CD14-positive monocyte (primary cell): ENCODE measurements around the gene MED10. TPM values are rescaled to one million over a fixed set of nuclear protein-coding genes. Genes with fewer than 3 reads are reported as not detected.

Experiments used
- DNase-seq, 3 donors: peaks; one replicate each; pipeline ENCODE4 v3.0.0-alpha.2; 2011 to 2022
- H2AFZ ChIP-seq: 2 replicates; pipeline ENCODE4 v1.6.0; 2012; ENCODE audit warnings: mild to moderate bottlenecking, low read depth, low read length, inconsistent platforms; ENCODE audit not compliant: insufficient read depth, poor library complexity, severe bottlenecking
- H3K27ac ChIP-seq, 2 donors: 1 replicate in 1 of 2; 2 replicates in 1 of 2; pipeline ENCODE4 v1.5.1; 2012 to 2013; ENCODE audit warnings: low read length in 2 of 2, control low read depth in 1 of 2, inconsistent platforms in 1 of 2, low read depth in 1 of 2, mild to moderate bottlenecking in 1 of 2
- H3K27me3 ChIP-seq, 2 donors: one replicate each; pipeline versions ENCODE4 v1.6.0 to v1.6.1; 2011 to 2013; ENCODE audit warnings: low read length in 2 of 2; ENCODE audit not compliant: control insufficient read depth in 2 of 2, insufficient read depth in 2 of 2
- H3K36me3 ChIP-seq, 2 donors: replicated peaks in 1 of 2; 1 replicate in 1 of 2; 2 replicates in 1 of 2; pipeline versions ENCODE4 v1.5.1 to v1.6.1; 2012 to 2013; ENCODE audit warnings: low read length in 2 of 2, control low read depth in 1 of 2, inconsistent platforms in 1 of 2, mild to moderate bottlenecking in 1 of 2; ENCODE audit not compliant: insufficient read depth in 2 of 2, control insufficient read depth in 1 of 2
- H3K4me1 ChIP-seq, 2 donors: 1 replicate in 1 of 2; 2 replicates in 1 of 2; pipeline versions ENCODE4 v1.5.1 to v1.6.1; 2012 to 2013; ENCODE audit warnings: low read length in 2 of 2, control low read depth in 1 of 2, inconsistent platforms in 1 of 2, mild to moderate bottlenecking in 1 of 2, moderate library complexity in 1 of 2; ENCODE audit not compliant: insufficient read depth in 2 of 2, control insufficient read depth in 1 of 2
- H3K4me2 ChIP-seq: replicated peaks from 2 replicates; pipeline ENCODE3; 2012; ENCODE audit warnings: low read length, moderate library complexity, mild to moderate bottlenecking; ENCODE audit not compliant: poor library complexity, severe bottlenecking; ENCODE audit errors: extremely low read depth
- H3K4me3 ChIP-seq, 3 experiments: fragments of 200-600 bp in 1 of 3; sonication (generic) in 1 of 3; replicated peaks in 1 of 3; 1 replicate in 2 of 3; 2 replicates in 1 of 3; pipeline ENCODE4 v1.5.1; 2011 to 2013; ENCODE audit warnings: low read length in 3 of 3, mild to moderate bottlenecking in 3 of 3, control low read depth in 2 of 3, low read depth in 2 of 3, inconsistent platforms in 1 of 3, moderate library complexity in 1 of 3
- H3K79me2 ChIP-seq: 2 replicates; pipeline ENCODE4 v1.6.0; 2012; ENCODE audit warnings: mild to moderate bottlenecking, control low read depth, inconsistent platforms, low read length, moderate library complexity; ENCODE audit not compliant: insufficient read depth
- H3K9ac ChIP-seq: 2 replicates; pipeline ENCODE4 v1.6.0; 2017; ENCODE audit warnings: low read length, mild to moderate bottlenecking; ENCODE audit not compliant: insufficient read depth, poor library complexity, severe bottlenecking
- H3K9me3 ChIP-seq, 2 donors: replicated peaks in 1 of 2; 1 replicate in 1 of 2; 2 replicates in 1 of 2; pipeline versions ENCODE4 v1.5.1 to v1.6.1; 2012 to 2013; ENCODE audit warnings: low read length in 2 of 2, control low read depth in 1 of 2; ENCODE audit not compliant: control insufficient read depth in 1 of 2, insufficient read depth in 1 of 2
- H4K20me1 ChIP-seq: 2 replicates; pipeline ENCODE4 v1.6.0; 2012; ENCODE audit warnings: mild to moderate bottlenecking, low read length, control low read depth, moderate library complexity; ENCODE audit not compliant: insufficient read depth
- H3K27ac Mint-ChIP-seq, 7 donors: one replicate each; pipeline ENCODE4 v1.8.0; 2020; ENCODE audit warnings: mild to moderate bottlenecking in 7 of 7, mixed read lengths in 7 of 7, moderate library complexity in 6 of 7, inconsistent platforms in 2 of 7
- H3K27me3 Mint-ChIP-seq, 3 donors: one replicate each; pipeline ENCODE4 v1.8.0; 2021 to 2022; ENCODE audit warnings: low read depth in 3 of 3, mild to moderate bottlenecking in 3 of 3, mixed read lengths in 3 of 3, moderate library complexity in 3 of 3, inconsistent platforms in 1 of 3
- H3K36me3 Mint-ChIP-seq, 2 donors: one replicate each; pipeline ENCODE4 v1.8.0; 2020; ENCODE audit warnings: mixed read lengths in 2 of 2, inconsistent platforms in 1 of 2, mild to moderate bottlenecking in 1 of 2
- H3K4me1 Mint-ChIP-seq: one replicate; pipeline ENCODE4 v1.8.0; 2020; ENCODE audit warnings: mild to moderate bottlenecking, mixed read lengths
- H3K4me3 Mint-ChIP-seq, 2 donors: one replicate each; pipeline ENCODE4 v1.8.0; 2020; ENCODE audit warnings: mild to moderate bottlenecking in 2 of 2, mixed read lengths in 2 of 2, moderate library complexity in 1 of 2
- H3K9me3 Mint-ChIP-seq, 7 donors: one replicate each; pipeline ENCODE4 v1.8.0; 2020 to 2022; ENCODE audit warnings: mixed read lengths in 7 of 7, mild to moderate bottlenecking in 6 of 7, moderate library complexity in 6 of 7, inconsistent platforms in 2 of 7
- WGBS: methylation state at CpG from one replicate; pipeline ENCODE4 v1.1.5; 2013; ENCODE audit warnings: missing lambda C conversion rate; ENCODE audit not compliant: insufficient coverage; 5-methylcytosine and 5-hydroxymethylcytosine counted together
- intact Hi-C, 2 donors: fragments of 100-400 bp; cut with micrococcal nuclease; formaldehyde crosslinking; loops; one replicate each; pipeline versions ENCODE4 v1.15.0 to v1.15.1; 2023
- polyA plus RNA-seq, 3 donors: library from polyadenylated mRNA; depleted of rRNA in 1 of 3; unstranded in 2 of 3; stranded (reverse) in 1 of 3; fragments of 300-500 nt in 2 of 3; fragments of >200 nt in 1 of 3; fragmentation: Illumina TruSeq in 2 of 3; gene quantifications; 1 replicate in 2 of 3; 2 replicates in 1 of 3; pipeline ENCODE4 v1.2.3, GENCODE V29; 2012 to 2021
- TF ChIP-seq, protein P1 (sequence below): fragments of 200-600 bp; IDR thresholded peaks from one replicate; pipeline ENCODE4 v1.8.0; 2022; ENCODE audit warnings: antibody characterized with exemption, mild to moderate bottlenecking

The MED10 gene
- polyA plus RNA-seq, 3 donors, result 27.6 to 47.8 (median 47.3) TPM

DNA sequence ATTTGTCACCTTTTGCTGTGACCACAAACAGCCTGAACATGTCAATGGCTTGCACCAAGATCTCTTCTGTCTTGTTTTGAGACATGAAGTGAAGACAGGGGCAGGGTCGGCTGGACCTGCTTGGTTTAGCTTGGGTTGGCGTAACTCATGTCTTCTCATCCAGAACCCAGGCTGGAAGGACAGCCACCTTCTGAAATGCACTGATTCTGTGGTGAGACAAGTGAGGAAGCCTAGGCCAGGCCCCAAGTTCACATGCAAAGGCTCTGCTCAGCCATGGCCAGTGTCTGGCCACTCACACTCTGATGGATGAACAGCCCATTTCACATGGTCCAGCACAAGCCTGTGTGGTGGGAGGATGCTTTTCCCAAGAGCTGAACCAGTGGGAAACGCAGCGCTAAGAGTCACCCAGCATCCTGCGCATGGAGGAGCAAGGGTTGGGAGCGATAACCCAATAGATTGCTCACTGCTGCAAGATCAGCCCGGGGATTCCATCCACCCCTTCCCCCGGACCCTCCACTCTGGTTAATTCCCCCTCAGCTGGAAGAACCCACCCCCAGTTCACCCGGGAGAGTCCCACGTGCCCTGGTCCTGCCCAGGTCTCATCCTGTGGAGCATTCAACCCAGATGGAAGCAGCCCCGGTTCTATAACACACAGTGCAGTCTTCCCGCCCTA lies 16.2 kb upstream of the MED10 start:
- Mint-ChIP-seq H3K9me3 (peaks cover 0 to 3% (median 1%) of the 10 kb centered on the region in 7 donors), H3K4me3 (no peak overlapping the region), H3K4me1 (no peaks in the 10 kb centered on the region), H3K36me3 (no peaks in the 10 kb centered on the region), H3K27ac (no peak overlapping the region), H3K27me3 (peaks cover 2 to 8% (median 8%) of the 10 kb centered on the region in 3 donors)
- no peaks in the 10 kb centered on the region for H3K4me1 ChIP-seq
- H3K79me2 ChIP-seq, result no peaks in the 10 kb centered on the region
- WGBS, result 96% methylated on average over 12 of the region's 12 CpGs
- H3K27ac ChIP-seq, result no peak overlapping the region
- DNase-seq, result no peak
- no peaks in the 10 kb centered on the region for H3K27me3 ChIP-seq
- H2AFZ ChIP-seq, result no peak overlapping the region
- TF ChIP-seq, protein P1, sequence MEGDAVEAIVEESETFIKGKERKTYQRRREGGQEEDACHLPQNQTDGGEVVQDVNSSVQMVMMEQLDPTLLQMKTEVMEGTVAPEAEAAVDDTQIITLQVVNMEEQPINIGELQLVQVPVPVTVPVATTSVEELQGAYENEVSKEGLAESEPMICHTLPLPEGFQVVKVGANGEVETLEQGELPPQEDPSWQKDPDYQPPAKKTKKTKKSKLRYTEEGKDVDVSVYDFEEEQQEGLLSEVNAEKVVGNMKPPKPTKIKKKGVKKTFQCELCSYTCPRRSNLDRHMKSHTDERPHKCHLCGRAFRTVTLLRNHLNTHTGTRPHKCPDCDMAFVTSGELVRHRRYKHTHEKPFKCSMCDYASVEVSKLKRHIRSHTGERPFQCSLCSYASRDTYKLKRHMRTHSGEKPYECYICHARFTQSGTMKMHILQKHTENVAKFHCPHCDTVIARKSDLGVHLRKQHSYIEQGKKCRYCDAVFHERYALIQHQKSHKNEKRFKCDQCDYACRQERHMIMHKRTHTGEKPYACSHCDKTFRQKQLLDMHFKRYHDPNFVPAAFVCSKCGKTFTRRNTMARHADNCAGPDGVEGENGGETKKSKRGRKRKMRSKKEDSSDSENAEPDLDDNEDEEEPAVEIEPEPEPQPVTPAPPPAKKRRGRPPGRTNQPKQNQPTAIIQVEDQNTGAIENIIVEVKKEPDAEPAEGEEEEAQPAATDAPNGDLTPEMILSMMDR, result no peak
- H3K36me3 ChIP-seq, result no peaks in the 10 kb centered on the region
- intact Hi-C loops, result no loop called here
- H3K4me3 ChIP-seq, result no peak overlapping the region
- no peak overlapping the region for H3K4me2 ChIP-seq
- no peaks in the 10 kb centered on the region for H3K9me3 ChIP-seq
- H3K9ac ChIP-seq, result no peak overlapping the region
- no peaks in the 10 kb centered on the region for H4K20me1 ChIP-seq

DNA sequence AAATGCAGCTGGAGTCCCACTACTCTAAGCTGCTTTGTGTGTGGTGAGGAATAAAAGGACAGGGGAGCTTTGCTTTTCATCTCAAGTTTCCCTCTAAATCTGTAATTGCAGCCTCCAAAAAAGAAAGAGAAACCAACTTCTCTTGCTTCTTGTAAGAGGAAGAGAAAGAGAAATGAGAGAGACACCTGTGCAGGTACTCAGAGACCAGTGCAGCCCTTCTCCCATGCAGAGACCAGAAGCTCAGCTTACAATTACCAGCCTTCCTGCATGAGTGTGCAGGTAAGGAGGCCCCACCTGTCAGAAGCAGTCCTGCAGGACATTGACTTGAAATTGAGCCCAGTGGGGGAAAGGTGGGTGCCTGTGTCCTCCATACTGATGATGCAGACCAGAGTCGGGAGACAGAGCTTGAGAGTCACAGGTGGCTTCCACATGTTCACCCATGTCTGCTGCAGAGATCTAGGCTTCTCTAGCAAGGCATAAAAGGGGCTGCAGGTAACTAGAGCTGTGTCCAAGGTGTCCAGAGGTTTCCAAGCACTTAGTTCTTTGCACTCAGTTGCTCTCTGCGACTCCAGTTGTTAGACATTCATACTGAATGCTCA lies 15.3 kb upstream of the MED10 start:
- Histone ChIP-seq H2AFZ (no peak overlapping the region), H3K4me1 (no peaks in the 10 kb centered on the region), H3K79me2 (no peaks in the 10 kb centered on the region), H3K4me3 (no peak overlapping the region), H3K36me3 (no peaks in the 10 kb centered on the region), H3K4me2 (no peak overlapping the region), H3K9me3 (no peaks in the 10 kb centered on the region), H3K27me3 (no peaks in the 10 kb centered on the region), H3K9ac (no peak overlapping the region), H4K20me1 (no peaks in the 10 kb centered on the region), H3K27ac (no peak overlapping the region)
- Mint-ChIP-seq H3K4me1 (no peaks in the 10 kb centered on the region), H3K27me3 (peaks cover 2 to 9% (median 8%) of the 10 kb centered on the region in 3 donors), H3K4me3 (no peak overlapping the region), H3K9me3 (peaks cover 0 to 3% (median 1%) of the 10 kb centered on the region in 7 donors), H3K27ac (no peak overlapping the region), H3K36me3 (no peaks in the 10 kb centered on the region)
- TF ChIP-seq, protein P1, result no peak
- WGBS, result 82% methylated on average over 1 of the region's 2 CpGs
- intact Hi-C loops, result no loop called here
- DNase-seq, result no peak
